ENCODE results near the gene RRM1.

DNA sequence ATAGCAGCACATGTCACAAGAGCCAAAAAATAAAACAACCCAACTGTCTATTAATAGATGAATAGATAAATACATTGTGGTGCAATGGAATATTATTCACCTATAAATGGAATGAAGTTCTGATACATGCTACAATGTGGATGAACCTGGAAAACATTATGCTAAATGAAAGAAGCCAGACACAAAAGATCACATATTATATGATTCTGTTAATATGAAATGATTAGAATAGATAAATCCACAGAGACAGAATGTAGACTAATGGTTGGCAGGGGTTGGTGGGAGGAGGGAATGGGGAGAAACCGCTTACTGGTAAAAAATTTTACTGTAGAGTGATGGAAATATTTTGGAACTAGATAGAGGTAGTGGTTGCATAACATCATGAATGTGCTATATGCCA lies 32.9 kb upstream of the RRM1 start:
- TF ChIP-seq POLR2AphosphoS5 (IDR thresholded peaks at IDR 0.05; ENCODE audit: low read depth, low read length) (no peak), SIN3A (IDR thresholded peaks at IDR 0.05; ENCODE audit: borderline replicate concordance, insufficient read depth, low read length) (no peak), TAF1 (IDR thresholded peaks at IDR 0.05; ENCODE audit: borderline replicate concordance, insufficient read depth, low read length) (no peak), FOXP2 (optimal IDR thresholded peaks at IDR 0.05; ENCODE audit: borderline replicate concordance, extremely low read depth, extremely low read length, insufficient read depth) (no peak)
- TF ChIP-seq, protein P1, sequence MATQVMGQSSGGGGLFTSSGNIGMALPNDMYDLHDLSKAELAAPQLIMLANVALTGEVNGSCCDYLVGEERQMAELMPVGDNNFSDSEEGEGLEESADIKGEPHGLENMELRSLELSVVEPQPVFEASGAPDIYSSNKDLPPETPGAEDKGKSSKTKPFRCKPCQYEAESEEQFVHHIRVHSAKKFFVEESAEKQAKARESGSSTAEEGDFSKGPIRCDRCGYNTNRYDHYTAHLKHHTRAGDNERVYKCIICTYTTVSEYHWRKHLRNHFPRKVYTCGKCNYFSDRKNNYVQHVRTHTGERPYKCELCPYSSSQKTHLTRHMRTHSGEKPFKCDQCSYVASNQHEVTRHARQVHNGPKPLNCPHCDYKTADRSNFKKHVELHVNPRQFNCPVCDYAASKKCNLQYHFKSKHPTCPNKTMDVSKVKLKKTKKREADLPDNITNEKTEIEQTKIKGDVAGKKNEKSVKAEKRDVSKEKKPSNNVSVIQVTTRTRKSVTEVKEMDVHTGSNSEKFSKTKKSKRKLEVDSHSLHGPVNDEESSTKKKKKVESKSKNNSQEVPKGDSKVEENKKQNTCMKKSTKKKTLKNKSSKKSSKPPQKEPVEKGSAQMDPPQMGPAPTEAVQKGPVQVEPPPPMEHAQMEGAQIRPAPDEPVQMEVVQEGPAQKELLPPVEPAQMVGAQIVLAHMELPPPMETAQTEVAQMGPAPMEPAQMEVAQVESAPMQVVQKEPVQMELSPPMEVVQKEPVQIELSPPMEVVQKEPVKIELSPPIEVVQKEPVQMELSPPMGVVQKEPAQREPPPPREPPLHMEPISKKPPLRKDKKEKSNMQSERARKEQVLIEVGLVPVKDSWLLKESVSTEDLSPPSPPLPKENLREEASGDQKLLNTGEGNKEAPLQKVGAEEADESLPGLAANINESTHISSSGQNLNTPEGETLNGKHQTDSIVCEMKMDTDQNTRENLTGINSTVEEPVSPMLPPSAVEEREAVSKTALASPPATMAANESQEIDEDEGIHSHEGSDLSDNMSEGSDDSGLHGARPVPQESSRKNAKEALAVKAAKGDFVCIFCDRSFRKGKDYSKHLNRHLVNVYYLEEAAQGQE (IDR thresholded peaks at IDR 0.05; ENCODE audit: insufficient read depth in 1 of 2, low read depth in 2 of 2, low read length in 2 of 2) = no peak

All from PFSK-1 (cell line).